Activated CD4-positive, CD25-positive, alpha-beta regulatory T cell (primary cell): ENCODE measurements around the gene TOMM6.

ENCODE experiments used
- DNase-seq, 4 experiments: peaks; one replicate each; lab custom pipeline; 2025; lab: John Stamatoyannopoulos, UW

TOMM6 gene

DNA sequence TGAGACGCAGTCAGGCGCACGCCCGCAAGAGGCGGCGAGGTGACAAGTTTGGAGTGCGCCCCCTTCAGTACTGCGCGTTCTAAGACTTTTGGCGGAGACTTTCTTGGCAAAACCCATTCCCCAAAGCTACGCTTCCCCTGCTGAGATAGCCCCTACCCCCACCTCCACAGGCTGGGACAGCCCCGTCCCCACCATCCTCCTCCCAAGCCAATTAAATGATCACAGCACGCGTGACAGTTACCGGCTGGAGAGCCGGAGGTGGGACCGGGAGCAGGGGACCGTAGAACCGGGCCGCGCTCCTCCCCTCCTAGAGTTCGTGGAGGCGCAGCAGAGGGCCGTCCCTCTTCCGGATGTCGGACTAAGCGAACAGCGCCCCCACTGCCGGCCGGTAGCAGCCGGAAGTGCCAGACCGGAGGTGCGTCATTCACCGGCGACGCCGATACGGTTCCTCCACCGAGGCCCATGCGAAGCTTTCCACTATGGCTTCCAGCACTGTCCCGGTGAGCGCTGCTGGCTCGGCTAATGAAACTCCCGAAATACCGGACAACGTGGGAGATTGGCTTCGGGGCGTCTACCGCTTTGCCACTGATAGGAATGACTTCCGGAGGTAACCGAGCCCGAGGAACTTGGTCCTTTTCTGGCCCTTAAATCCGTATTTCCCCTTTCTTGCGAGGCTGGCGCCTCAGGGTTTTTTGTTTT lies at the start of gene TOMM6:
Gene TOMM6, plus strand, starts transcription at position 476 of the 699 bp plus-strand sequence. Its CDS starts 4 bp downstream, at position 480.
- peak; percentile 85 to 91 (median 90) for DNase-seq

DNA sequence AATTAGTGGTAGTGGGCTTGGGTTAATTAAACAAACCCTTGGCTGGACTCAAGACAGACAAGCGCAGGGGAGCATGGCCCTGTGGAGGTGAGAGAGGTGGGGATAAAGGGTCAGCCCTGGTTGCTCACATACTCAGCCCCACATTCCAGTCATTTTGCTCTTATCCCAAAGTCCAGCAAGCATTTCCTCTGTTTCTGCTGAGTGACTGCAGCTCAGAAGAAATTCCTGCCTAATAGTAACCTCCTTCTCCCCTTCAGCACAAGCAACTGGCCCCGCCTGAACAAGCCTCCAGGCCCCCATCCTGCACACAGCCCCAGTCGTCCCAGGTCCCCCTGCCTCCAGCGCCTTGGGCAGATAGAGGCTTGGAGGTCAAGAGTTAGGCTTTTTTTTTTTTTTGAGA lies 48.5 kb upstream of the TOMM6 start:
- no peak for DNase-seq

DNA sequence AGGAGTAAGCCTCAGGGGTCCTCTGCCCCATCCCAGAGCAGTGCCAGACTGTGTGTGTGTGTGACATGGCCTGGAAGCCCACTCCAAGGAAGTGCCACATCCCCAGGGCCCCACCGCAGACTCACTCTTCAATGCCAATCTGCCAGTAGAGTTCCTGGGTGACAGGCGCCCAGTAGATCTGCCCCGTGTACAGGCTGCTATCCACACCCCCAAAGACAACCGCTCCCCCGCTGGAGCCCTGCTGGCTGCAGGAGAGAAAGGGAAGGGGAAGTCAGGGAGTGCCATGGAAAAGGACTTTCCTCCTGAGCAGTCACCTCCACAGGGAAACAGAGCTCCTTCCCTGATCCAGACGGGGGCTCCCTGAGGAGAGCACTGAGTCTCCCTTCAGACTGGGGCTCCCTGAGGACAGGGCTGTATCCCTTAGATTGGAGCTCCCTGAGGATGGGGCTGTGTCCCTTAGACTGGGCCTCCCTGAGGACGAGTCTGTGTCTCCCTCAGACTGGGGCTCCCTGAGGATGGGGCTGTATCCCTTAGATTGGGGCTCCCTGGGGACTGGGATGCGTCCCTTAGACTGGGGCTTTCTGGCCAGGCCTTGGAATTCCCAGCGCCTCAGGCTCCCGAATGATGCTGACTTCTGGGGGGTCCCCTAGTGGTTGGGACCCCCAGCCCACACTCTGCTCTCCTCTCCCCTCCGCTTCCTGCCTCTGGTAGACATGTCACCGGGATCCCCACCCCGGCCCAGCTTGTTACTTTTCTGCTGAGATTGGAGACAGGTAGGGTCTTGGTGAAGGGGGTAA lies 46.9 kb upstream of the TOMM6 start:
- DNase-seq = no peak

DNA sequence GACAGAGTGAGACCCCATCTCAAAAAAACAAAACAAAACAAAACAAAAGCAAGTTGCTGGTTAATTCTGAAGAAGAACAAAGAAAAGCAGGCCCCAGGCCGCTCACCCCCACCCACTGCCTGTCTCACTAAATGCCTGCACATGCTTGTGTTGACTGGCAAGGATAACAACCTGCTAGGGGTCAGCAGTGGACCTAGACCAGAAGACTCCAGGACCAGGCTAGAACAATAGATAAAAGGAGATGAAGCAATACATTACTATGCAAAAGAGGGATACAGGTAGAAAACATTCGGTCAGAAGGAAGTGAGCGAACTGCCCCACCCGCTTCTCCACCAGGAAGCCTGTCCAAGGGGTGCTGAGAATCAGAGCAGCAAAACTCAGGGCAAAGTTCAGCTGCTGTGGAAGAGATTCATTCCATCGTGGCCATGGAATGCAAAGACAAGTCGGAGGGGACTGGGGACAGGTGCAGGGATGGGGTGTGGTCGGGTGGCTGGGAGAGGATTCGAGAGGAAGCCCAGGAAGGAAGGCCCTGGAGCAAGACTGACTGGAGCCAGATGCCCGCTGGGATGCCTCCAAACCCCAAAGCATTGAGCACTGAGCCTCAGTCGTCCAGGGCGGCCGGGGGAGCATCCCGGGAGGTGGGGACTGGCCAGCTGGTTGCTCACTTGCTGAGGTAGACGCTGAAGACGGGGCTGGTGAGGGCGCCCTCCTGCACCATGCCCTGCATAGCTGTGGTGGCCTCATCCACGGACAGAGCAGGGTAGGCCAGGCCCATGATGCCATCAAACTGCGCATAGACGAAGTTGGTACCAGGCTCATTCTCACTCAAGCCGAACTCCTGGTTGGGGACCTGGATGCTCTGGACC lies 45.6 kb upstream of the TOMM6 start:
- no peak for DNase-seq

DNA sequence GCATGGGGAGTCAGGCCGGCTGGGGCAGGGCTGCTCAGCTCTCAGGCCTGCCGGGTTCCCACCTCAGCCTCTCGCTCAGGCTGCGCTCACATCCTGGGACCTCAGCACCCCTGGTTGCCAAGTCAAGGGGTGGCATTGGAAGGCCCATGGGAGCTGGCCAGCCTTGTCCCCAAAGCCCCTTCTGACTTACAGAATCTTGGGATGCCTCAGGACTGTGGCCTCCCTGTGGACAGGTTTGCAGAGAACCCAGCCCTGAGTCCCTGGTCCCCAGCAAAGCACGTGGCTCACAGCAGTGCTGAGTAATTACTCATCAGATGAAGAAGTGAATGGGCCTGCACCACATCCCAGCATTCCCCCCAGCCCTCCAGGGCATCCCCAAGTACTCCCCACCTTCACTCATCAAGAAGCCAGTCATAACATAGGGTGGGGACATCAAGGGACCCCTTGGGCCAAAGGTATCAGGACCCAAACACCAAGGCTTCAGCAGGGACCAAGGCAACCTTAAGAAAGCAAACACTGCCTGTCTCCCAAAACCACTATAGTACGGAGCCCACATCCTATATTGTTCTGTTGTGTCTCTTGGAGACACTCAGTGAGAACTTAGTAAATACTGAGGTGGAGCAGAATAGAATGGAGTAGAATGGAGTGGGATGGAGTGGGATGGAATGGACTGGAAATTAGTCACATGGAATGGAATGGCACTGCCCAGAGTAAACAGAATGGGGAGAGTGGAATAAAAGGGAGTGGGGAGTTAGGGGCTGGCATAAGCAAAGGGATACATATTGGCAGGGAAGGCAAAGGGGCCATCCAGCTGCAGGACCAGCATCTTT lies 43.9 kb upstream of the TOMM6 start:
- DNase-seq = no peak

DNA sequence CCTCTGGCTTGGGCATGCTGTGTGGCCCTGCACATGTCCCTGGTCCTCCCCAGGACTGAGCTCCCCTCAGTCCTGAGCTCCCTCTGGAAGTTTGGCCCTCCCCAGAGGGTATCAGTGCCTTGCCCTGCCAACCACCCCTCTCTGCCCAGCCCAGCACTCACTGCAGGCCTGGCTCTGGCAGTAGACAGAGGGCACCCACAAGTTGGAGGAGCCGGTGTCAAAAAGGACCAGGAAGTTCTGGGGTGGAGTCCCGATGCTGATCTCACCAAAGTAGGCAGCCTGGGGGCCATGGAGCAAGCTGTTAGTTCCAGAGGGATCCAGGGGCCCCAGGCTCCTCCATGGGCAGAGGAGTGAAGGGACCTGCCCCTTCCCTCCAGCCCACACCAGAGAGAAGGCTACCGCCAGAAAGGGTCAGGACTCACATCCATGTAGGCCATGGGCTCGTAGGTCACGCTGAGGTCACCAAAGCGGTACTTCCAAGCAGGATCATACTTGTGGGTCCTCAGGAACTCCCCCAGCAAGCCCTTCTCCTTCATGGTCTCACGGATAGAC lies 43.2 kb upstream of the TOMM6 start:
- no peak for DNase-seq

DNA sequence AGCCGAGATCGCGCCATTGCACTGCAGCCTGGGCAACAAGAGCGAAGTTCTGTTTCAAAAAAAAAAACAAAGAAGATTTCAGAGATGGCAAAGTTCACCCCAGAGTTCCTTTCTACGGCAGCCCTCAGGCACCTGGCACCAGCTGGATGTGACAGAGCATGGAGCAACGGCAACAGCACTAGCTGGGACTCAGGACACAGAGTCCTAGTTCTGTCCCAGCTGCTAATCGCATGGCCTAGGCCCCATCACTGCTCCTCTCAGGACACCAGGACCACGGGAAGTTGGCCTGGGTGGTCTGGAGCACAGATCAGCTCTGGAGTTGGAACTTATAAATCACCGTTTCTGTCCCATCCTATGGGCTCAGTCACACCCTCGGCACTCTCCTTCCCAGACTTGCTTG lies 41.4 kb upstream of the TOMM6 start:
- DNase-seq = no peak

DNA sequence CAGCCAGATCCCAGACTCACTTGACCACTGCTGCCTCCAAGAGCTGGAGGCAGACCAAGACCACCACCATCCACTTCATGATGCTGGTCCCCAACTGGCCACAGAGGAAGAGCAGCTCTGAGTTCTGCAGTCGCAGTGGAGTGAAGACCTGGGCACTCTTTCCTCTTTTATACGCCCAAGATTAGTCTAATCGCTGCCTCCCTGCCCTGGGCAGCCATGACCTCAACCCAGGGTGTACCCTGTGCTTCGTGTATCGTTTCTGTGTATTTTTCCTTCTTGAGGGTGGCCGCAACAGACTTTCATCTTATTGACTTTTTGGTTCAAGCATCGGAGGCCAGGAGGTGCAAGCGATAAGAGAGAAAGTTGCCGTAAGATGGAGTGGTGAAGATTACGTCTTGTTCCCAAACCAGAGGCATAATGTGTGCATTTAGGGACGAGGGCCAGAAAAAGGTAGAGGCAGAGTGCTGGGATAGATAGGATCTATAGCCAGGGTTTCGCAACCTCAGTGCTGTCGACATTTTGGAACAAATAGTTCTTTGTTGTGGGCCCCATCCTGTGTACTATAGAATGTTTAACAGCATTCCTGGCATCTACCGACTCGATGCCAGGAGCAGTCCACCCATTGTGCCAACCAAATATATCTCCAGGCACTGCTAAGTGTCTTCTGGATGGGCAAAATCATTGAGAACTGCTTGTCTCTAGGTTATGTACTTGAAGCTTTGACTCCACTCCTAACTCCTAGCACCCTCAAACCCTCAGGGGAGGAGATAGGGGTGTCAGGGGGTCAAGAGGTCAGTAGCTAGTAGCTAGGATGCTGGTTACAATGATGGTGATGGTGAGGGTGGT lies 40.0 kb upstream of the TOMM6 start, which contains the start of gene PGC:
Gene PGC, minus strand, starts transcription at position 142 of the 846 bp plus-strand sequence. Its CDS starts 63 bp downstream, at position 79.
- DNase-seq = no peak

DNA sequence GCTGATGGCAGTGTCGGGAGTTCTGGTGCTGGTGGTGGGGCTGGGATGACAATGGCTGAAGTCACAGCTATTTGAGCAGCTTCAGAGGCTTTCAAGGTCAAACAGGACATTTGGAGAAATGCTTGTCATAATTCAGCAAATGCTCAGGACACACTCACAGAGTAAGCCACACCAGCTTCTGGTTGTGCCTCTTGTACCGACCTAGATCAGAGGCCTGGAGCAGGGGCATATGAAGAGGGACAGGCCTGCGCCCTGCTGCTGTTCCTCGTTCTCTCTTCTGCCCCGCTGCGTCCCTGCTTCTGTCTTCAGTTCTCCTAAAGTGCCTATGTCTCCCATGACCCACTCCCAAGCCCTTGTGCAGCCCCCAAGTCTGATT lies 39.4 kb upstream of the TOMM6 start:
- no peak for DNase-seq

DNA sequence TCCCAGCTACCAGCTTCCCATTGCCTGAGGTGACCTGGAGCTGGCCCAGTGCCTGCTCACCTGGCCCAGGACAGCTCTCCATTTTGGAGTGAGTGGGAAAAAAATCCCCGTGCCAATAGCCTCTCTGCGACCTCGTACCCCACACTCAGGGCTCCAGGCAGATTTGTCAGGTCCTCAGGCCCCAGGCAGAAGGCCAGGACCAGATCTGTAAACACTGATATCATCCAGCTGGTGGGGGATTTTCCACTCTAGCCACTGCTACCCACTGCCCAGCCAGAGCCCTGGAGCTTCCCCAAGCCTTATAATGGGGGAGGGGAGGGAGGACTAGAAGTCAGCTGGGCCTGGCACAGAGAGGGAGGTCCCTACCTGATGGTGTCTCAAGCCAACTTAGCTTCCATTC lies 39.0 kb upstream of the TOMM6 start:
- DNase-seq = no peak

DNA sequence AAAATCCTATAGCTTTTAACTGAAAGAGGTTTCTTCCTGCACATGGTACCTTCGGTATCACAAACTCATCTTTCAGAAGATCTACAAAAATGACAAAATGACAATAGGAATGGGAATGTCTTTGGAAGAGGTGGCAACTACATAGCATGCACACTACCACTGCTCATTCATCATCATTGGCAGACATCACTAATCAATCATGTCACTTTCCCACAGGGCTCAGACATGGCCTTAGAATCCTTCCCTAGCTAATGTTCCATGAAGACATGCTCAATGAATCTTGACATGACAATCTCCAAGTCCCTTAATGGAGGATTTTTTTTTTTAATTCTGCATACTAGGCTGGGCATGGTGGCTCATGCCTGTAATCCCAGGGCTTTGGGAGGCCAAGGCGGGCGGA lies 37.1 kb upstream of the TOMM6 start:
- no peak for DNase-seq

DNA sequence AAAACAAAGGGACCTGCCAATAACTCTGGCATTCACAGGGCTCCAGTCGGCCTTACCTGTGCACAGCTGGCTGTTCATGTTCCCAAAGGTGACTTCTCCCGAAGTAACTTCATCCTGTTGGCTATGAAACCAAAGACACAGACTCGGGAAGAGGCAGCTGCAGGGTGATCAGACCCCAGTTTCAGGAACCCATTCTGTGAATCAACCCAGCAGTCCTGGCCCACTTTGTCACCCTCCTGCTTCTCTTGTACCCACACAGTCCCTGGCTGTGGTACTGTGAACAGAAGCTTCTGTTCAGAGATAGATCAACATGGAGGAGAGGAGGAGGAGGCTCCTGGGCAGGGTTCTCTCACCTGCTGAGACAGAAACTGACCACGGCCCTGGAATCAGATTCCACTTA lies 31.6 kb upstream of the TOMM6 start:
- no peak for DNase-seq

DNA sequence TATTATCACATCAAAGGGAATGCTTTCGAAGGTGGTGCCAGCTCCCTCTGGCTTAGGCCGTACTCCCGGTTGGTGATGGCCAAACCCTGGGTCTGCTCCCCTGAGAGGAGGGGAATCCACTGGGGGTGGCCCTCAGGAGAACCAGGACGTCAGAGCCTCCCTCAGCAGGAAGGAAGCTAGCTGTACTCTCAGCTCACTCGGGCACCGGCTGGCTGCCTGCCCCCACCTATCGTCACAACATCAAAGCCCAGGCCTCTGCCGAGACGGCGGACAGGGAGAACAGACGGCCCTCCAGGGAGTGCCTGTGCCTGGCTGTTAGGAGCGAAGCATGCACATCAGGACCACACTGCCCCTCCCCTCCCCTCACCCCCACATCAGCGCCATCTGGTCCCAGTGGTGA lies 31.1 kb upstream of the TOMM6 start:
- no peak for DNase-seq

DNA sequence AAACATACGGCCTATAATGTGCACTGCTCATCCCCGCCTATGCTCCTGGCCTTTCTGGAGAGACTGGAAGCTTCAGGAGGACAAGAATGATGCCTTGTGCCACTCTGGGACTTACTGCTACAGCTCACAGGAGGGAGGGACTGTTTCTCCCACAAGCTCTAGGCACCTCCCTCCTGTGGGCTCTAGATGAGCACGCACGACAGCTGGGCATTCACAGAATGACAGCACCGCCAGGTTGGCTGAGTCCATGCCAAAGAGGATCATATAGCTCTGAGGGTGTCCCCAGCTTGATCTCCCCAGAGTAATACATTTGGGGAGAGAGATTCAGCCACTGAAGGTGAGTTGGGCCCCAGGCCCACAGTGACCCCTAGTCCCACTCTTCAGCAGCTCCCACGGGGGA lies 30.2 kb upstream of the TOMM6 start:
- no peak for DNase-seq

DNA sequence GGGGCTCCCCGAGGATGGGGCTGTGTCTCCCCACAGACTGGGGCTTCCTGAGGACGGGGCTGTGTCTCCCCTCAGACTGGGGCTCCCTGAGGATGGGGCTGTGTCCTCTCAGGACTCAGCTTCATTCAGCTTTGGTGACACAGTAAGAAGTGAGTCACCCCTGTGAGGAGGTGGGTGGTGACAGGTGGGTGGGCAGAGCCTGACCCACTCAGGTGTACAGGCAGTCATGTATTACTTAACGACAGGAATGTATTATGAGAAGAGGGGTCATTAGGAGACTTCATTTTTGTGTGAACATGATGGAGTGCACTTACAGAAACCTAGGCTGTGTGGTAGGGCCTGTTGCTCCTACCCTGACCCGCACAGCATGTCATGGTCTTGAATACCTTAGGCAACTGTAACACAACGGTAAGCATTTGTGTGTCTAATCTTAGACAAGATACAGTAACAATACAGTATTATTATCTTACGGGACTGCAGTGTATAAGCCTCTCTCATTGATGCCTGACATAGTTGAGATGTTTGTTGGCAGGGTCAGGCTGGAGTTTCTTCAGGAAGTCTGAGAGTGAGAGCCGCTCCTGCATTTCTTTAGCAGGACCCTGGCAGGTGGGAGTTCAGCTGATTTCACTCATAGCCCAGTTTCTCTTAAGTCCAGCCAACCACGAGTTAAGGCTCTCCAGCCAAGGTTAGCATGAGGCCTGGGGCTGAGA lies 29.4 kb upstream of the TOMM6 start:
- DNase-seq = no peak

DNA sequence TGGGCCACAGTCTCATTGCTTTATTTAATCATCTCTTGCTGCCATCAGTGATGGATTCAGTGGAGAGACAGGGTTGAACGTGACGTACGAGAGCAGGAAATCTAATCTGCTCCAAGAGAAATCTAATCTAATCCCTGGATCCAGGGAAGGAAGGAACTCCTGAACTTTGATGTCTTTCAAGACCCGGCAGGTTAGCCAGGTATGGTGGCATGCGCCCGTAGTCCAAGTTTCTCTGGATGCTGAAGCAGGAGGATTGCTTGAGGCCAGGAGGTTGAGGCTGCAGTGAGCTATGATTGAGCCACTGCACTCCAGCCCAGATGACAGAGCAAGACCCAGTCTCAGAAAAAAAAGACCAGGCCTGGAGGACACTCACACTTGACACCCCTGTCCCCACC lies 28.9 kb upstream of the TOMM6 start:
- no peak for DNase-seq

DNA sequence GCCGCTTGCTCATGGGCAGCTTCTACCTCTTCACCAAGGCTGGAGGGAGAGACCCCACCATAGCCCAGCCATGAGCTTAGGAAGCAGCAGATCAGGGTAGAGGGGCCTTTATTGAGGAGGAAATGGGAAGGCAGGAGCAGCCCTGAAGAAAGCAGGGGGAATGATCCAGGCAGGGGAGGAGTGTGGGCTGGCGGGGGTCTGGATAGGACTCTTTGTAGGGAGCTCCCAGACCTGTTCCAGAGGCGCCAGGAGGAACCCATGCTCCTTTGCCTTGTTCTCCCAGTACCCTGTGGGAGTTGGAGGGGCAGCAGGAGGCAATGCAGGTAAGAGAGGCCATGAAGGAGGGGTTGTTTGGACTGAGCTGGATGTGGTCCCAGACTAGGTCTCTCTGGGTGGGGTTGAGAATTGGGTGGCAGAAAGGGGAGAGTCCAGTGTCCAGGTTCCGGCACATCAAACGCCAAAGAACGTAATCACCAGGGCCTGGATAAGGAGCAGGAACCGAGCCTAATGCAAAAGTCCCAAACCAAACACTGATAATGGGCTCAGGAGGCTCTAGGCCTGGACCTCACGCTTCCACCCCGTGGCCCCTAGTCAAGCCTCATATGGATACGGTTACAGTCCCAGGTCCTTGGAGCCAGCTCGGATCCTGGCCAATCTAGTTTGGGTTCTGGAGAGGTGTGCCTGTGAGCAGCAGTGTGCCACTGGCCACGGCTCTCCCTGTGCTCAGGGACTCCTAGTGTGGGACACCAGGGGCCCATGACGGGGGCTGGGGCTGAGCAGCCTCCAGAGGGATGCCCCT lies 28.2 kb upstream of the TOMM6 start:
- DNase-seq = no peak

DNA sequence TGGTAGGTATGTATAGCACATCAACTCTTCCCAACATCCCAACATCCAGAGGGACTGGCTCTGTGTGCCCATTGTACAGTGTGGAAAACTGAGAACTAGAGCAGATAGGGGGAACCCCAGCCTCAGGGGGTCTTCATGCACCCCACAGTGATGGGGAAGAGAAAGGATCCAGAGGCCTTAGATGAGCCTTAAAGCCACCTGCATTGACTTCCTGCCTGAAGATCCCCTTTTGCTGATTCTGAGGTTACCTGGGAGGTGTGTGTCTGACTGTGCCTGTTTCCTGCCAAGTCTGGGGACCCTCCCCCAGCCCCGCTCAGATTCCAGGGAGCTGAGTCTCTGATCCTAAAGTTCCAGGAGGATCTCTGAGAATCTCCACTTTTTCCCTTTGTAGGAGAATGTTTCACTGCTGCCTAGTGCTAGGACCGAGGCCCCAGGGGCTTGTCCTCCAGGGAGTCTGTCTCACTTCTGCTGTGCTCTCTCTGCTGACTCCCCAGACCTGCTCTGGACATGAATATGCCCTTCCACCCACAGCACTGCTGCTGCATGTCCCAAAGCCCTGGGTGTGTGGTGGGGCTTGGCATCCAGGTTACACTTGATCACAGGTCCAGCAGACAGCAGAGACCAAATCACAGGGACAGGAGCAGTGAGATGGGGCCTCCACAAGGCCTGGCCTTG lies 27.5 kb upstream of the TOMM6 start:
- DNase-seq = no peak
